Measurements from ENCODE around the gene NLRX1.
"Not testable (repeated sequence)": the region's sequence is repeated elsewhere in the genome, so short reads cannot be mapped to it uniquely, and the experiment has no call there.

The NLRX1 gene

GRCh38 chr11:119179983-119180382 lies 11.5 kb downstream of the NLRX1 start:
- no peaks in the 10 kb centered on the region for H3K9me3 ChIP-seq (ENCODE audit: control insufficient read depth, low read length)
- H3K4me1 ChIP-seq (ENCODE audit: control insufficient read depth, insufficient read depth, low read depth, low read length) = peaks cover 8% of the 10 kb centered on the region
- H3K9ac ChIP-seq (ENCODE audit: low read length) = no peak overlapping the region
- no peak overlapping the region for H4K91ac ChIP-seq (ENCODE audit: low read length)
- H2BK12ac ChIP-seq (ENCODE audit: low read length in 2 of 2) = no peak overlapping the region
- no peak overlapping the region for H4K8ac ChIP-seq (ENCODE audit: low read length)
- H2AK5ac ChIP-seq (ENCODE audit: low read length, severe bottlenecking) = no peak overlapping the region
- H3K27me3 ChIP-seq (ENCODE audit: control insufficient read depth in 1 of 2, insufficient read depth in 1 of 2, low read length in 2 of 2) = no peaks in the 10 kb centered on the region
- no peak overlapping the region for H3K14ac ChIP-seq (ENCODE audit: low read length in 2 of 2)
- H3K4me3 ChIP-seq (ENCODE audit: insufficient read depth in 1 of 2, low read depth in 1 of 2, low read length in 2 of 2) = no peak overlapping the region
- H3K27ac ChIP-seq (ENCODE audit: low read length, poor library complexity, severe bottlenecking) = no peak overlapping the region
- no peak overlapping the region for H3K4ac ChIP-seq (ENCODE audit: low read depth in 1 of 2, low read length in 2 of 2)
- H2AFZ ChIP-seq (ENCODE audit: low read depth, low read length) = no peak overlapping the region
- WGBS = 97% methylated on average over 10 of the region's 10 CpGs
- peaks cover 2% of the 10 kb centered on the region for H3K79me1 ChIP-seq (replicated peaks; ENCODE audit: low read length, poor library complexity, severe bottlenecking)
- no peak overlapping the region for H3K18ac ChIP-seq (ENCODE audit: low read depth in 1 of 2, low read length in 2 of 2)
- peaks cover 39 to 44% of the 10 kb centered on the region in 2 experiments for H3K36me3 ChIP-seq (ENCODE audit: control insufficient read depth in 1 of 2, insufficient read depth in 2 of 2, low read depth in 1 of 2, low read length in 2 of 2)
- H2BK15ac ChIP-seq (ENCODE audit: low read depth, poor library complexity, severe bottlenecking) = no peak overlapping the region
- no peak overlapping the region for H2BK120ac ChIP-seq (ENCODE audit: low read depth, low read length)
- H3K4me2 ChIP-seq (ENCODE audit: low read length, poor library complexity, severe bottlenecking) = no peak overlapping the region
- DNase-seq = no peak
- H3K23ac ChIP-seq (ENCODE audit: low read length in 2 of 2) = no peak overlapping the region
- no peak overlapping the region for H2BK5ac ChIP-seq (ENCODE audit: low read depth, low read length, poor library complexity, severe bottlenecking)

- H3K4ac ChIP-seq (ENCODE audit: low read depth in 1 of 2, low read length in 2 of 2) = no peak overlapping the region
- H2BK15ac ChIP-seq (ENCODE audit: low read depth, poor library complexity, severe bottlenecking) = no peak overlapping the region
- peaks cover 37% of the 10 kb centered on the region in 2 experiments for H3K36me3 ChIP-seq (ENCODE audit: control insufficient read depth in 1 of 2, insufficient read depth in 2 of 2, low read depth in 1 of 2, low read length in 2 of 2)
- no peak overlapping the region for H2BK12ac ChIP-seq (ENCODE audit: low read length in 2 of 2)
- no peak overlapping the region for H3K18ac ChIP-seq (ENCODE audit: low read depth in 1 of 2, low read length in 2 of 2)
- no peak overlapping the region for H2AFZ ChIP-seq (ENCODE audit: low read depth, low read length)
- no peak overlapping the region for H3K14ac ChIP-seq (ENCODE audit: low read length in 2 of 2)
- H3K79me1 ChIP-seq (replicated peaks; ENCODE audit: low read length, poor library complexity, severe bottlenecking) = peaks cover 2% of the 10 kb centered on the region
- no peak overlapping the region for H2AK5ac ChIP-seq (ENCODE audit: low read length, severe bottlenecking)
- H2BK5ac ChIP-seq (ENCODE audit: low read depth, low read length, poor library complexity, severe bottlenecking) = no peak overlapping the region
- H3K9ac ChIP-seq (ENCODE audit: low read length) = no peak overlapping the region
- H3K23ac ChIP-seq (ENCODE audit: low read length in 2 of 2) = no peak overlapping the region
- no peak overlapping the region for H4K91ac ChIP-seq (ENCODE audit: low read length)
- no peak overlapping the region for H3K4me3 ChIP-seq (ENCODE audit: insufficient read depth in 1 of 2, low read depth in 1 of 2, low read length in 2 of 2)
- H2BK120ac ChIP-seq (ENCODE audit: low read depth, low read length) = no peak overlapping the region
- DNase-seq = no peak
- no peak overlapping the region for H3K4me2 ChIP-seq (ENCODE audit: low read length, poor library complexity, severe bottlenecking)
- no peak overlapping the region for H4K8ac ChIP-seq (ENCODE audit: low read length)
- H3K27me3 ChIP-seq (ENCODE audit: control insufficient read depth in 1 of 2, insufficient read depth in 1 of 2, low read length in 2 of 2) = peaks cover 5 to 8% of the 10 kb centered on the region in 2 experiments
- H3K9me3 ChIP-seq (ENCODE audit: control insufficient read depth, low read length) = no peaks in the 10 kb centered on the region
- no peak overlapping the region for H3K27ac ChIP-seq (ENCODE audit: low read length, poor library complexity, severe bottlenecking)
- 84% methylated on average over 6 of the region's 6 CpGs for WGBS
- H3K4me1 ChIP-seq (ENCODE audit: control insufficient read depth, insufficient read depth, low read depth, low read length) = peaks cover 2% of the 10 kb centered on the region
Observed at GRCh38 chr11:119180729-119181676, 12.5 kb downstream of the NLRX1 start.

- peaks cover 37% of the 10 kb centered on the region in 2 experiments for H3K36me3 ChIP-seq (ENCODE audit: control insufficient read depth in 1 of 2, insufficient read depth in 2 of 2, low read depth in 1 of 2, low read length in 2 of 2)
- WGBS = 89% methylated on average over 16 of the region's 17 CpGs
- H3K4ac ChIP-seq (ENCODE audit: low read depth in 1 of 2, low read length in 2 of 2) = no peak overlapping the region
- no peaks in the 10 kb centered on the region for H3K9me3 ChIP-seq (ENCODE audit: control insufficient read depth, low read length)
- no peak overlapping the region for H3K23ac ChIP-seq (ENCODE audit: low read length in 2 of 2)
- peak overlapping the region in 1 of 2 experiments; percentile 11 for H3K14ac ChIP-seq (ENCODE audit: low read length in 2 of 2)
- no peak overlapping the region for H2BK12ac ChIP-seq (ENCODE audit: low read length in 2 of 2)
- H4K8ac ChIP-seq (ENCODE audit: low read length) = no peak overlapping the region
- H4K91ac ChIP-seq (ENCODE audit: low read length) = peak overlapping the region; percentile 67
- no peak overlapping the region for H2AK5ac ChIP-seq (ENCODE audit: low read length, severe bottlenecking)
- H2AFZ ChIP-seq (ENCODE audit: low read depth, low read length) = no peak overlapping the region
- DNase-seq = no peak
- no peak overlapping the region for H3K4me3 ChIP-seq (ENCODE audit: insufficient read depth in 1 of 2, low read depth in 1 of 2, low read length in 2 of 2)
- no peak overlapping the region for H3K4me2 ChIP-seq (ENCODE audit: low read length, poor library complexity, severe bottlenecking)
- no peak overlapping the region for H3K27ac ChIP-seq (ENCODE audit: low read length, poor library complexity, severe bottlenecking)
- no peak overlapping the region for H2BK5ac ChIP-seq (ENCODE audit: low read depth, low read length, poor library complexity, severe bottlenecking)
- peaks cover 11 to 16% of the 10 kb centered on the region in 2 experiments for H3K27me3 ChIP-seq (ENCODE audit: control insufficient read depth in 1 of 2, insufficient read depth in 1 of 2, low read length in 2 of 2)
- no peak overlapping the region for H2BK120ac ChIP-seq (ENCODE audit: low read depth, low read length)
- peaks cover 2% of the 10 kb centered on the region for H3K4me1 ChIP-seq (ENCODE audit: control insufficient read depth, insufficient read depth, low read depth, low read length)
- H3K79me1 ChIP-seq (replicated peaks; ENCODE audit: low read length, poor library complexity, severe bottlenecking) = peaks cover 2% of the 10 kb centered on the region
- no peak overlapping the region for H2BK15ac ChIP-seq (ENCODE audit: low read depth, poor library complexity, severe bottlenecking)
- no peak overlapping the region for H3K9ac ChIP-seq (ENCODE audit: low read length)
- no peak overlapping the region for H3K18ac ChIP-seq (ENCODE audit: low read depth in 1 of 2, low read length in 2 of 2)
Observed at GRCh38 chr11:119181677-119182412, 13.3 kb downstream of the NLRX1 start.

- H3K27me3 ChIP-seq (ENCODE audit: control insufficient read depth in 1 of 2, insufficient read depth in 1 of 2, low read length in 2 of 2) = peaks cover 11 to 36% of the 10 kb centered on the region in 2 experiments
- not testable (repeated sequence) for H3K79me1 ChIP-seq (replicated peaks; ENCODE audit: low read length, poor library complexity, severe bottlenecking); H4K8ac ChIP-seq (ENCODE audit: low read length); H2BK15ac ChIP-seq (ENCODE audit: low read depth, poor library complexity, severe bottlenecking); H2AK5ac ChIP-seq (ENCODE audit: low read length, severe bottlenecking); H2BK12ac ChIP-seq (ENCODE audit: low read length in 2 of 2); H4K91ac ChIP-seq (ENCODE audit: low read length); H3K4me1 ChIP-seq (ENCODE audit: control insufficient read depth, insufficient read depth, low read depth, low read length); H2BK5ac ChIP-seq (ENCODE audit: low read depth, low read length, poor library complexity, severe bottlenecking); H3K9ac ChIP-seq (ENCODE audit: low read length); H3K18ac ChIP-seq (ENCODE audit: low read depth in 1 of 2, low read length in 2 of 2); H3K4ac ChIP-seq (ENCODE audit: low read depth in 1 of 2, low read length in 2 of 2); DNase-seq; H2BK120ac ChIP-seq (ENCODE audit: low read depth, low read length); H3K27ac ChIP-seq (ENCODE audit: low read length, poor library complexity, severe bottlenecking); H3K9me3 ChIP-seq (ENCODE audit: control insufficient read depth, low read length); H2AFZ ChIP-seq (ENCODE audit: low read depth, low read length); H3K4me2 ChIP-seq (ENCODE audit: low read length, poor library complexity, severe bottlenecking); H3K23ac ChIP-seq (ENCODE audit: low read length in 2 of 2); H3K14ac ChIP-seq (ENCODE audit: low read length in 2 of 2); H3K4me3 ChIP-seq (ENCODE audit: insufficient read depth in 1 of 2, low read depth in 1 of 2, low read length in 2 of 2)
- 84% methylated on average over 9 of the region's 9 CpGs for WGBS
- peaks cover 29 to 35% of the 10 kb centered on the region in 2 experiments for H3K36me3 ChIP-seq (ENCODE audit: control insufficient read depth in 1 of 2, insufficient read depth in 2 of 2, low read depth in 1 of 2, low read length in 2 of 2)
Observed at GRCh38 chr11:119184399-119184798, 15.9 kb downstream of the NLRX1 start.
